ENCODE measurements around the gene STK33.

STK33 gene

GRCh38 chr11:8354622-8355415 is 239.2 kb downstream of the STK33 start:
- no peak for DNase-seq

DNA sequence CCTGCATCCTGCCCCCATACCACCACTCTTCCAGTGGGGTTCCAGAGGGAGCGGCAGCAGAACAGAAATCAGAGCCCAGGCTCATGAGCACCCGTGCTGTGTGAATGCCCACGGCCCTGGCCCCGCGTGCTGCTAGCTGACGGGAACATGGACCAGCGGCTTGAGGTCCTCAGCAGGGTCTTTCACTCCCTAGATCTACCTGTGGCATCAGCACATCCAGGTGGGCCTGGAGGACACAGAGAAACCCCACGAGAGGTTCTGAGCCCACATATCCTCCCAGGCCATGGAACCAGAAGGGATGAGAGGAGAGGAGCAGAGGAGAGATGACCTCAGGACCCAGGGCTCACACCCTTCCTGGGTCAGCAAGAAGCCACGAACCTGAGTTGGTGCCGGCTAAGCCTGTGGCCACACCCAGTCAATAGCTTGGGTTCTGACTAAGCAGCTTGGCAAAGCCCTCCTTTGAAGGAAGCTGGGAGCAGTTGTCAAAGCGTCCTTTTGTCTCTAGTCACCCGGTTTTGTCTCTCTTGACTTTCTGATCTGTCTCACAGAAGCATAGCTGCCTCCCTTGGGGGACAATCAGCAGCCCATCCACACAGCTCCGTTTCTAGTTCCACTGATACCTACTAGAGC is 241.0 kb downstream of the STK33 start:
- DNase-seq: no peak

- DNase-seq: no peak
Measured at GRCh38 chr11:8352103-8352875, 241.7 kb downstream of the STK33 start.

GRCh38 chr11:8351223-8351622 is 242.8 kb downstream of the STK33 start:
- DNase-seq: no peak

- no peak for DNase-seq
Measured at GRCh38 chr11:8347978-8348377, 246.1 kb downstream of the STK33 start.

GRCh38 chr11:8346157-8346755 is 247.8 kb downstream of the STK33 start:
- no peak for DNase-seq

GRCh38 chr11:8345179-8345578 is 248.8 kb downstream of the STK33 start:
- no peak for DNase-seq

DNA sequence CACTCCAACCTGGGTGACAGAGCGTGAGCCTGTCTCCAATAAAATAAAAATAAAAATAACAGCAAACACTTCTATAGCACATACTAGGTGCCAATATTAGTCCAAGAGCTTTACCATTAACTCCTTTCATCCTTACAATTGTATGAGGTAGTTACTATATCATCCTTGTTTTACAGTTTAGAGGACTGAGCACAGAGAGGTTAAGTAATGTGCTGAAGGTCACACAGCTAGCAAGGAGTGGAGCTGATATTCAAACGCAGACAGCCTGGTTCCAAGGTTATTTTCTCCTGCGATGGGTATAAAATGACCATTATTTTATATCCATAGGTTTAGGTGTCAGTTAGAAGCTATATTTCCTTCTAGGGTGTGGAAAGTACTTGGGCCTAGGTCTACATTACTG is 249.7 kb downstream of the STK33 start:
- no peak for DNase-seq

DNA sequence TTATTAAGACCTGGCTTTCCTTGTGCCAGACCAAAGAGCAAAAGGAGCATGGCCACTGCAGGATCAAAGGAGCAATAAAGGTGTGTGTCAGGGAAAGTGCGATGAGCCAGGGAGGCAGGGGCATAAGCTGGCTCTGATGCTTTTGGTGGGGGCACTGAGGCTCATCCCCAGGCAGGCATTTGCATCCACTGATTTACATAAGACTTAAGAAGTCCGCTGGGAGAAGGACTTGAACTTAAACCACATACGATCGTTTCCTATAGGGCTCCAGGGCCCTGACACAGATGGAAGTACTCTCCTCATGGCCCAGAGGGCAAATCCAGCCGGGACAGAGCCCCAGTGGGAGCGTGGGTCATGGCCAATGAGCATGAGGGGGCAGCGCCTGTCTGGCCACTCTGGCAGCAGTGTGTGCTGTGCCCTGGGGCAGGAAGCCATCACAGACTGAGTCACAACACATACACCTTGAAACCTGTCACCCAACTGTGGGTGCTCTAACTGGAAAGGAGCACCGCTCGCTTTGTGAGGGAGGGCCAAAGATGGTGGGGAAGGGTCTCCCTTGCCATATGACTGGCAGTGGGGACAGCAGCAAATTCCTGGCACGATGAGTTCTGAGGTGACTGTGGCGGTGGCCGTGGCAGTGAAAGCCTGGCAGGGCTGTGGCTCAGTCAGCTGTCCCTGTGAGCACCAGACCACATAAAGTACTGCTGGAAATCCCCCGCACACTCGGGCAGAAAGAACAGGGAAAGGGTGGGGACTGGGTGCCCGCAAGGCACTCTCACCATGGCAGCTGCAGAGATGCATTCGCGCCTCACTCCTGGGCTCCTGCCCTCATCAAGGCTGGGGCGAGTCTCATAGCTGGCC is 251.0 kb downstream of the STK33 start:
- peak; percentile 29 for DNase-seq

GRCh38 chr11:8341996-8342395 is 252.0 kb downstream of the STK33 start:
- DNase-seq: no peak

All from activated CD4-positive, alpha-beta T cell treated with anti-CD3 and anti-CD28 coated beads, Interleukin-10, Interleukin-2, amounts not matched to agents 100 ng/mL and 50 ng/mL, durations not matched to agents 16 hours and 8 hours (primary cell).